Adrenal gland (tissue), 5 donors: Measurements from ENCODE around the gene CXCR5.

Source experiments
- CTCF ChIP-seq, 6 experiments: fragments of 450-650 bp in 4 of 6; fragments of 200-600 bp in 2 of 6; sonication (generic) in 1 of 6; IDR thresholded peaks; 1 replicate in 5 of 6; 2 replicates in 1 of 6; pipeline versions ENCODE4 v1.5.1 to v1.8.0; 2016 to 2021; ENCODE audit warnings: antibody characterized with exemption in 6 of 6, mild to moderate bottlenecking in 2 of 6, moderate library complexity in 1 of 6
- POLR2A ChIP-seq, 2 donors: fragments of 450-650 bp; IDR thresholded peaks; one replicate each; pipeline ENCODE4 v1.6.1; 2017; ENCODE audit warnings: antibody characterized with exemption in 2 of 2, mild to moderate bottlenecking in 2 of 2, moderate library complexity in 1 of 2
- donor health status: DM: no; HTN: no; CAD: no.

- TF ChIP-seq CTCF (IDR thresholded peaks at IDR 0.05): no peak
- TF ChIP-seq POLR2A (IDR thresholded peaks at IDR 0.05): peak; percentile 63 to 97
Observed at GRCh38 chr11:118921929-118922744, 38.4 kb downstream of the CXCR5 start.
